B cell (primary cell): ENCODE data around the gene LRIG1. TPM values are rescaled to one million over a fixed set of nuclear protein-coding genes. Genes with fewer than 3 reads are reported as not detected.

ENCODE experiments used
- ATAC-seq: fragments of 200-7000 bp; cut with Tn5 transposase; one replicate; pipeline ENCODE4 v1.10.0; 2021; ENCODE audit warnings: low read depth, mild to moderate bottlenecking, moderate number of reproducible peaks, moderate library complexity
- CTCF ChIA-PET: fragments of 350-600 bp; sonication (Branson Sonifier 250); formaldehyde crosslinking; loops from one replicate; lab custom pipeline; 2021; ENCODE audit warnings: antibody characterized with exemption, inconsistent platforms; lab: Charles Lee
- POLR2A ChIA-PET: fragments of 350-600 bp; sonication (Branson Sonifier 250); formaldehyde crosslinking; loops from one replicate; lab custom pipeline; 2021; ENCODE audit warnings: antibody characterized with exemption; lab: Charles Lee
- DNase-seq: peaks from one replicate; pipeline ENCODE4 v3.0.0; 2013
- H2AFZ ChIP-seq: 2 replicates; pipeline ENCODE4 v1.6.1; 2012; ENCODE audit warnings: mild to moderate bottlenecking, low read depth, low read length; ENCODE audit not compliant: insufficient read depth, poor library complexity, severe bottlenecking
- H3K27ac ChIP-seq, 2 donors: 1 replicate in 1 of 2; 2 replicates in 1 of 2; pipeline ENCODE4 v1.5.1; 2012 to 2013; ENCODE audit warnings: low read length in 2 of 2, mild to moderate bottlenecking in 2 of 2, moderate library complexity in 1 of 2
- H3K27me3 ChIP-seq, 4 experiments: fragments of 200-600 bp in 1 of 4; sonication (generic) in 1 of 4; replicated peaks in 1 of 4; 1 replicate in 2 of 4; 2 replicates in 2 of 4; pipeline versions ENCODE4 v1.6.1 to v1.7.0; 2013 to 2016; ENCODE audit warnings: low read length in 3 of 4, mild to moderate bottlenecking in 2 of 4, mixed read lengths in 1 of 4, moderate library complexity in 1 of 4; ENCODE audit not compliant: insufficient read depth in 4 of 4, control insufficient read depth in 3 of 4; ENCODE audit errors: control extremely low read depth in 1 of 4
- H3K36me3 ChIP-seq, 2 experiments: replicated peaks in 1 of 2; 1 replicate in 1 of 2; 2 replicates in 1 of 2; pipeline versions ENCODE4 v1.6.1 to v1.7.1; 2013; ENCODE audit warnings: low read length in 1 of 2; ENCODE audit not compliant: insufficient read depth in 2 of 2, control insufficient read depth in 1 of 2; ENCODE audit errors: control extremely low read depth in 1 of 2, extremely low read depth in 1 of 2
- H3K4me1 ChIP-seq, 2 donors: fragments of 200-600 bp in 1 of 2; sonication (generic) in 1 of 2; 1 replicate in 1 of 2; 2 replicates in 1 of 2; pipeline versions ENCODE4 v1.5.1 to v1.6.1; 2013 to 2017; ENCODE audit warnings: low read length in 2 of 2; ENCODE audit not compliant: control insufficient read depth in 2 of 2, insufficient read depth in 2 of 2
- H3K4me2 ChIP-seq: replicated peaks from 2 replicates; pipeline ENCODE3; 2012; ENCODE audit warnings: mild to moderate bottlenecking, low read depth, low read length; ENCODE audit not compliant: poor library complexity, severe bottlenecking
- H3K4me3 ChIP-seq, 5 experiments: fragments of 200-600 bp in 1 of 5; sonication (generic) in 1 of 5; 1 replicate in 3 of 5; 2 replicates in 2 of 5; pipeline versions ENCODE4 v1.5.1 to v1.7.0; 2011 to 2016; ENCODE audit warnings: low read length in 4 of 5, mild to moderate bottlenecking in 4 of 5, low read depth in 2 of 5, control low read depth in 1 of 5, moderate library complexity in 1 of 5; ENCODE audit not compliant: insufficient read depth in 1 of 5; ENCODE audit errors: control extremely low read depth in 1 of 5, extremely low read depth in 1 of 5
- H3K79me2 ChIP-seq: fragments of 200-600 bp; sonication (generic); one replicate; pipeline ENCODE4 v1.6.0; 2016; ENCODE audit warnings: low read length; ENCODE audit not compliant: control insufficient read depth, insufficient read depth
- H3K9ac ChIP-seq: fragments of 200-600 bp; sonication (generic); 2 replicates; pipeline ENCODE4 v1.6.1; 2017; ENCODE audit warnings: mild to moderate bottlenecking, low read length, moderate library complexity
- H3K9me3 ChIP-seq, 3 donors: one replicate each; pipeline versions ENCODE4 v1.6.1 to v1.7.1; 2013; ENCODE audit warnings: low read length in 2 of 3; ENCODE audit not compliant: control insufficient read depth in 2 of 3, insufficient read depth in 1 of 3; ENCODE audit errors: control extremely low read depth in 1 of 3
- H4K20me1 ChIP-seq: 2 replicates; pipeline ENCODE4 v1.6.0; 2012; ENCODE audit warnings: mild to moderate bottlenecking, low read length; ENCODE audit not compliant: insufficient read depth, control insufficient read depth, poor library complexity, severe bottlenecking
- H3K27ac Mint-ChIP-seq: one replicate; pipeline ENCODE4 v1.8.0; 2021; ENCODE audit warnings: mixed read lengths
- H3K27me3 Mint-ChIP-seq: one replicate; pipeline ENCODE4 v1.8.0; 2021; ENCODE audit warnings: mixed read lengths
- H3K4me1 Mint-ChIP-seq: one replicate; pipeline ENCODE4 v1.8.0; 2021; ENCODE audit warnings: mixed read lengths
- H3K4me3 Mint-ChIP-seq: one replicate; pipeline ENCODE4 v1.8.0; 2021; ENCODE audit warnings: mixed read lengths
- H3K9me3 Mint-ChIP-seq: one replicate; pipeline ENCODE4 v1.8.0; 2022; ENCODE audit warnings: mixed read lengths; ENCODE audit not compliant: insufficient read depth
- EZH2 ChIP-seq: IDR thresholded peaks from 2 replicates; pipeline ENCODE4 v1.6.1; 2012; ENCODE audit warnings: borderline replicate concordance, low read depth, mild to moderate bottlenecking, moderate library complexity, low read length; ENCODE audit not compliant: insufficient read depth, poor library complexity, severe bottlenecking
- WGBS: methylation state at CpG from one replicate; pipeline ENCODE4 v1.1.5; 2013; ENCODE audit warnings: missing lambda C conversion rate; ENCODE audit not compliant: insufficient coverage; 5-methylcytosine and 5-hydroxymethylcytosine counted together
- intact Hi-C: fragments of 100-400 bp; cut with micrococcal nuclease; formaldehyde crosslinking; loops from one replicate; pipeline ENCODE4 v1.10.0; 2022
- polyA plus RNA-seq: library from polyadenylated mRNA; depleted of rRNA; stranded (reverse); fragments of >200 nt; gene quantifications from 2 replicates; pipeline ENCODE4 v1.2.3, GENCODE V29; 2012
- total RNA-seq, 2 donors: library from RNA; stranded (reverse); fragments of 120-200 nt in 1 of 2; gene quantifications; 1 replicate in 1 of 2; 2 replicates in 1 of 2; pipeline versions ENCODE4 v1.2.3 to v1.2.4, GENCODE V29; 2013 to 2022
- TF ChIP-seq, protein P1 (sequence below): fragments of 200-600 bp; IDR thresholded peaks from one replicate; pipeline ENCODE4 v1.8.0; 2022; ENCODE audit warnings: antibody characterized with exemption, mild to moderate bottlenecking

LRIG1 gene
- total and polyA plus RNA-seq, 2 donors (not counting 1 experiment from before 2014, with no cell fraction given) = 9.2 to 12.4 TPM

GRCh38 chr3:66413151-66413751 is 87.6 kb downstream of the LRIG1 start:
- Histone ChIP-seq H3K27me3 (no peaks in the 10 kb centered on the region), H3K4me1 (no peaks in the 10 kb centered on the region), H4K20me1 (no peaks in the 10 kb centered on the region), H3K4me3 (no peak overlapping the region), H2AFZ (no peak overlapping the region), H3K9me3 (no peaks in the 10 kb centered on the region), H3K79me2 (no peaks in the 10 kb centered on the region), H3K27ac (no peak overlapping the region), H3K36me3 (no peaks in the 10 kb centered on the region), H3K9ac (no peak overlapping the region), H3K4me2 (no peak overlapping the region)
- Mint-ChIP-seq H3K4me1 (no peaks in the 10 kb centered on the region), H3K9me3 (no peaks in the 10 kb centered on the region), H3K27ac (no peak overlapping the region), H3K27me3 (no peaks in the 10 kb centered on the region), H3K4me3 (no peak overlapping the region)
- intact Hi-C loops = no loop called here
- CTCF ChIA-PET = no interaction called here
- WGBS = 98% methylated on average over 6 of the region's 7 CpGs
- ATAC-seq (no peak), DNase-seq (no peak)
- TF ChIP-seq, protein P1, sequence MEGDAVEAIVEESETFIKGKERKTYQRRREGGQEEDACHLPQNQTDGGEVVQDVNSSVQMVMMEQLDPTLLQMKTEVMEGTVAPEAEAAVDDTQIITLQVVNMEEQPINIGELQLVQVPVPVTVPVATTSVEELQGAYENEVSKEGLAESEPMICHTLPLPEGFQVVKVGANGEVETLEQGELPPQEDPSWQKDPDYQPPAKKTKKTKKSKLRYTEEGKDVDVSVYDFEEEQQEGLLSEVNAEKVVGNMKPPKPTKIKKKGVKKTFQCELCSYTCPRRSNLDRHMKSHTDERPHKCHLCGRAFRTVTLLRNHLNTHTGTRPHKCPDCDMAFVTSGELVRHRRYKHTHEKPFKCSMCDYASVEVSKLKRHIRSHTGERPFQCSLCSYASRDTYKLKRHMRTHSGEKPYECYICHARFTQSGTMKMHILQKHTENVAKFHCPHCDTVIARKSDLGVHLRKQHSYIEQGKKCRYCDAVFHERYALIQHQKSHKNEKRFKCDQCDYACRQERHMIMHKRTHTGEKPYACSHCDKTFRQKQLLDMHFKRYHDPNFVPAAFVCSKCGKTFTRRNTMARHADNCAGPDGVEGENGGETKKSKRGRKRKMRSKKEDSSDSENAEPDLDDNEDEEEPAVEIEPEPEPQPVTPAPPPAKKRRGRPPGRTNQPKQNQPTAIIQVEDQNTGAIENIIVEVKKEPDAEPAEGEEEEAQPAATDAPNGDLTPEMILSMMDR = no peak
- TF ChIP-seq EZH2 = no peak
- POLR2A ChIA-PET = no interaction called here

- Histone ChIP-seq H3K9ac (no peak overlapping the region), H3K79me2 (no peaks in the 10 kb centered on the region), H3K36me3 (no peaks in the 10 kb centered on the region), H3K4me3 (no peak overlapping the region), H3K4me1 (no peaks in the 10 kb centered on the region), H3K9me3 (no peaks in the 10 kb centered on the region), H3K4me2 (no peak overlapping the region), H3K27me3 (no peaks in the 10 kb centered on the region), H2AFZ (no peak overlapping the region), H4K20me1 (no peaks in the 10 kb centered on the region), H3K27ac (no peak overlapping the region)
- Mint-ChIP-seq H3K9me3 (no peaks in the 10 kb centered on the region), H3K4me3 (no peak overlapping the region), H3K27me3 (no peaks in the 10 kb centered on the region), H3K4me1 (no peaks in the 10 kb centered on the region), H3K27ac (no peak overlapping the region)
- ChIA-PET CTCF (interaction anchor here (1.3 to 1.4 kb wide), 2 partner anchors 158 to 410 kb away, joined by 4 read pairs; no protein-coding TSS in a partner anchor), POLR2A (no interaction called here)
- TF ChIP-seq, protein P1 = no peak
- TF ChIP-seq EZH2 = no peak
- intact Hi-C loops = no loop called here
- ATAC-seq (no peak), DNase-seq (no peak)
- WGBS = 91% methylated on average over 19 of the region's 24 CpGs
Observed at GRCh38 chr3:66411961-66412887, 88.6 kb downstream of the LRIG1 start.
